Measurements from ENCODE around the gene TJAP1.

DNA sequence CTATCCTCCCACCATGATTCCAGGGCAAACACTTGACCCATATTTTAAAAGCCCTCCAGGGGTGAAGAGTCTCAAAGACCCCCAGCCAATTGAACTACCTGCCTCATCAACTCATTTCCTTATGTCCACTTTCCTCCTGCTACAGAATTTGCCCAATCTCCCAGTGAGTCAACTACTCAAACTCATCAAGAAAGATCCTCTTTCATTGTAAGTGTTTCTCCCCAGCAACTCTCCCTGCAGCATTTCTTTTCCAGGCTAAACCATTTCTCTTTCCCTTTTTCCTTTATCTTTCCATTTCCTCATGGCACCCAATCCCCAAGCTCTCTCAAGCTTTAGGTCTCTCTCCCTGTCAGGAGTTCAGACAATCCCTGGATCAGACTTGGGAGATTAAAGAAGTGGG lies 23.5 kb upstream of the TJAP1 start:
- TF ChIP-seq EZH2phosphoT487 (IDR thresholded peaks at IDR 0.05) (no peak), CTCF (IDR thresholded peaks at IDR 0.05) (no peak), EZH2 (IDR thresholded peaks at IDR 0.05) (no peak)

All from neural progenitor cell (in vitro differentiated cells).